ENCODE data around the gene KRTAP9-1.

- no peak for TF ChIP-seq CTCF (IDR thresholded peaks at IDR 0.05)
- TF ChIP-seq ZNF232 (CRISPR knock-in tag; IDR thresholded peaks at IDR 0.05): no peak
- no peak for TF ChIP-seq FOXP4 (CRISPR knock-in tag; IDR thresholded peaks at IDR 0.05)
- TF ChIP-seq ATF3 (CRISPR knock-in tag; conservative IDR thresholded peaks at IDR 0.05): no peak
- no peak for TF ChIP-seq ZNF263 (CRISPR knock-in tag; IDR thresholded peaks at IDR 0.05; ENCODE audit: low read depth)
- no peak for TF ChIP-seq MAX (CRISPR knock-in tag; IDR thresholded peaks at IDR 0.05)
- TF ChIP-seq CREB1 (CRISPR knock-in tag; IDR thresholded peaks at IDR 0.05): no peak
- TF ChIP-seq ZBTB21 (CRISPR knock-in tag; IDR thresholded peaks at IDR 0.05; ENCODE audit: borderline replicate concordance): no peak
Measured at GRCh38 chr17:41211845-41212466, 22.3 kb downstream of the KRTAP9-1 start.

All from WTC11 (cell line).